Left colon (tissue), 2 donors: ENCODE measurements around the gene WDR77. TPM values are rescaled to one million over a fixed set of nuclear protein-coding genes. Genes with fewer than 3 reads are reported as not detected.

Experiments
- ATAC-seq: fragments of 200-7000 bp; cut with Tn5 transposase; one replicate; pipeline ENCODE4 v1.9.1; 2020; ENCODE audit warnings: mild to moderate bottlenecking, moderate library complexity
- DNase-seq, 2 donors: peaks; one replicate each; pipeline ENCODE4 v3.0.0-alpha.2; 2020
- intact Hi-C, 2 donors: fragments of 100-400 bp; cut with DNase I in 1 of 2; cut with micrococcal nuclease in 1 of 2; formaldehyde crosslinking; loops; one replicate each; pipeline versions ENCODE4 v1.11.2 to v1.14.0; 2022; cut with DNase I, micrococcal nuclease
- total RNA-seq, 2 donors: library from RNA; stranded (reverse); fragmentation: NEBNext Ultra II Directional; extraction: Animal tissue kit (Norgen Biotek cat#: 25700); gene quantifications; one replicate each; pipeline ENCODE4 v1.2.1, GENCODE V29; 2021
- donor health status: DM: no; HTN: no; CAD: no.
- donor health status: DM: yes; HTN: yes; CAD: no.

Gene WDR77
- total RNA-seq, 2 donors from 2014 or later: 20.5 to 26.6 TPM

GRCh38 chr1:111402083-111402482, 47.0 kb downstream of the WDR77 start:
- ATAC-seq (no peak), DNase-seq (no peak)
- intact Hi-C loops: loop anchor here in 1 of 2 donors (5.0 kb wide), 1 partner anchor 180 kb away; no protein-coding TSS in a partner anchor

GRCh38 chr1:111399792-111400610, 49.1 kb downstream of the WDR77 start:
- intact Hi-C loops: loop anchor here in 1 of 2 donors (5.0 kb wide), 1 partner anchor 178 kb away; no protein-coding TSS in a partner anchor
- ATAC-seq (no peak), DNase-seq (peak in 1 of 2 donors; percentile 66)

DNA sequence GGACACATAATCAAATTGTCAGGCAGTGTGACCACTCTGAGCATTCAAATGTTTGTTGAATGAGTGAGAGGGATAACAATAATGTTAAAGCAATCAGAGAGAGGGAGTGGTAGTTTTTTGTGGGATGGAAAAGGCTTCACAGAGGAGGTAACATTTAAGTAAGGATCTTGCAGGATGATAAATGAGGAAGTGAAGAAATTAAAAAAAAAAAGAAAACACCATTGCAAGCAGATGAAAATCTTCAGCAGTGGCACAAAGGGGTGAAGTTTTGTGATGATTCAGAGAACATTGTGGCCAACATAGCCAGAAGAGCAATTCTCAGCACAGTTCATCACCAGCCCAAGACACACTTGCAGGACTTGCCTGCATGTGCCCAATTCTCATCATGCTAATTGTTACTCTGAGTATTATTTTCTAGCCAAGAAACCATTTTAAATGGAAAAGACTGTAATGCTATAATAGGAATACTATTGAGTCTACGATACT, 56.6 kb downstream of the WDR77 start:
- DNase-seq (no peak), ATAC-seq (no peak)
- intact Hi-C loops: no loop called here

- no peak for ATAC-seq
These were observed 57.0 kb downstream of the WDR77 start for GRCh38 chr1:111392042-111392441.

More at GRCh38 chr1:111392042-111392441, 57.0 kb downstream of the WDR77 start:
- no peak for DNase-seq
- intact Hi-C loops: no loop called here

Other genes with a start within 250 kb of the WDR77 start
- gene DENND2D, start 248.6 kb downstream of the WDR77 start, total RNA-seq: 10 to 100 TPM; 54.1 to 63.5 TPM
- 1 to 10 TPM in 1 of 2 donors, under 1 TPM in 1; 0.40 to 1.2 TPM for gene CHI3L2, start 221.5 kb downstream of the WDR77 start, total RNA-seq
- not detected for gene CHIA, start 158.4 kb downstream of the WDR77 start, total RNA-seq
- 1 to 10 TPM; 1.6 to 3.1 TPM for gene OVGP1, start 21.5 kb downstream of the WDR77 start, total RNA-seq
- gene ATP5PB, start 208 bp upstream of the WDR77 start, total RNA-seq: 100 to 1,000 TPM; 410 to 461 TPM
- 1 to 10 TPM; 4.4 to 5.6 TPM for gene C1orf162, start 24.7 kb upstream of the WDR77 start, total RNA-seq
- gene ADORA3, start 54.4 kb upstream of the WDR77 start, total RNA-seq: 1 to 10 TPM; 2.1 to 4.7 TPM
- gene TMIGD3, start 54.4 kb upstream of the WDR77 start, total RNA-seq: 1 to 10 TPM; 1.2 to 1.6 TPM
- 100 to 1,000 TPM in 1 of 2 donors, 10 to 100 TPM in 1; 82.3 to 113 TPM for gene RAP1A, start 170.5 kb upstream of the WDR77 start, total RNA-seq